Adrenal gland (tissue), 5 donors: ENCODE data around the gene PANK1.

ENCODE experiments used
- CTCF ChIP-seq, 6 experiments: fragments of 450-650 bp in 4 of 6; fragments of 200-600 bp in 2 of 6; sonication (generic) in 1 of 6; IDR thresholded peaks; 1 replicate in 5 of 6; 2 replicates in 1 of 6; pipeline versions ENCODE4 v1.5.1 to v1.8.0; 2016 to 2021; ENCODE audit warnings: antibody characterized with exemption in 6 of 6, mild to moderate bottlenecking in 2 of 6, moderate library complexity in 1 of 6
- POLR2A ChIP-seq, 2 donors: fragments of 450-650 bp; IDR thresholded peaks; one replicate each; pipeline ENCODE4 v1.6.1; 2017; ENCODE audit warnings: antibody characterized with exemption in 2 of 2, mild to moderate bottlenecking in 2 of 2, moderate library complexity in 1 of 2
- donor health status: DM: no; HTN: no; CAD: no.

DNA sequence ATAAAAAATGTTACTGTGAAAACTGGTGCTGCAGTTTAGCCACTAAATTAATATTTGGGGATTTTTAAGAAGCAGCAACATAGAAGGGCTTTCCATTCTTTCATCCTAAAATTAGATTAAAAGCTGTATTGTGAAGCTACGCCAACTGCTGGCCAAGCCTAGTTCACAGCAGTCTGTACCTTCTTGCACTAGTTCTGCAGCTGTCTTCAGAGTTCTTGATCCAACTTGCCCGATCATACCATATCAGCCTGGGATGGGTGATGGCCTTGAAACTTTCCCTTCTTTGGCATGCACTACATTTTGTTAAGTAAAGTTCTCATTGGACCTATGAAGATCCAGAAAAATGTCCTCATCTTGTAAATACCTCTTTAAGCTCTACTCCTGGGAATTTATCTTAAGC lies 20.3 kb upstream of the PANK1 start:
- TF ChIP-seq POLR2A (IDR thresholded peaks at IDR 0.05) = no peak
- no peak for TF ChIP-seq CTCF (IDR thresholded peaks at IDR 0.05)
